Bronchial epithelial cell (primary cell): Measurements from ENCODE around the gene PDZD2. TPM values are rescaled to one million over a fixed set of nuclear protein-coding genes. Genes with fewer than 3 reads are reported as not detected.
"Not testable (repeated sequence)": the region's sequence is repeated elsewhere in the genome, so short reads cannot be mapped to it uniquely, and the experiment has no call there.

Source experiments
- DNase-seq: peaks from one replicate; pipeline ENCODE4 v3.0.0-alpha.2; 2010; ENCODE audit warnings: low read depth
- FAIRE-seq: peaks from 2 replicates; lab custom pipeline; 2011; peaks lifted over from hg19 to GRCh38; lab: Jason Lieb, UNC
- H3K27me3 ChIP-seq: 2 replicates; pipeline ENCODE4 v1.5.1; 2011; ENCODE audit warnings: low read length; ENCODE audit not compliant: control insufficient read depth, insufficient read depth
- H3K36me3 ChIP-seq: 2 replicates; pipeline ENCODE4 v1.5.1; 2011; ENCODE audit warnings: low read length; ENCODE audit not compliant: control insufficient read depth, insufficient read depth
- H3K4me3 ChIP-seq: 2 replicates; pipeline ENCODE4 v1.5.1; 2011; ENCODE audit warnings: mild to moderate bottlenecking, low read depth, low read length, control low read depth
- total RNA-seq: library from RNA; depleted of rRNA; stranded (reverse); fragments of >200 nt; gene quantifications from 2 replicates; pipeline ENCODE4 v1.2.1, GENCODE V29; 2014
- TF ChIP-seq, protein P1 (sequence below): IDR thresholded peaks from 2 replicates; pipeline ENCODE4 v1.5.1; 2011; ENCODE audit warnings: mild to moderate bottlenecking, moderate library complexity, low read length, control low read depth, inconsistent platforms; ENCODE audit not compliant: insufficient read depth, severe bottlenecking

PDZD2 gene
- total RNA-seq: 1.8 and 1.9 TPM in 2 replicates

DNA sequence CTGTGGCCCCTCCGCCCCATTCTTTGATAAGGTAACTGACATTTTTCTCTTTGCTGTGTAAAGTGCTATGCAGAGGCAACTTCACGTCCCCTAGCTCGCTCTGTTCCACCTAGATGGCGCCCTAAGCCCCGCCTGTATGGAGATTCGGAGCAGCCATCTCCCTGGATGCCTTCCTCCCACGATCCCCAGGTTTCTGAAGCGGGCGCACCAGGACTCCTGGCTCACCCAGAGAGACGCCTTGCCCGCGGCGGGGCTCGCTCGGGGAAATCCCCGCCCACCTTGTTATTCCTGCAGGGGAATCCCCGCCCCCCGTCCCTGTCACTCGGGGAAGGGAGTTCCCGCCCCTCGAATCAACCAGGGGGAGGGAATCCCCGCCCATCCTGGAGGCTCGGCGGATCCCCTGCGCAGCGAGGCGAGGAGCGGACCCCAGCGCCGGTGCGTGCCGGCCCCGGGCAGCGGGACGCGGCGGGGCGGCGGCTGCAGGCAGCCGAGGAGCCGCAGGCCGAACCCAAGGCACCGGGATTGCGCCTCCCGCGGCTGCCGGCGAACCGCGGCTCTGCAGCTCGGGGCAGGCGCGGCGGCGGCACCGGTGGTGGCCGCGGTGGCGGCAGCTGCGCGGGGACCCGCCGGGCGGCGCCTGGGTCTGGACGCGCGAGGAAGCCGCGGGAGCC is at the start of gene PDZD2:
TSS of gene PDZD2 (plus strand) at position 384 of the 671 bp plus-strand sequence.
- H3K36me3 ChIP-seq: no peaks in the 10 kb centered on the region
- FAIRE-seq (no peak), DNase-seq (peak; percentile 50)
- TF ChIP-seq, protein P1, sequence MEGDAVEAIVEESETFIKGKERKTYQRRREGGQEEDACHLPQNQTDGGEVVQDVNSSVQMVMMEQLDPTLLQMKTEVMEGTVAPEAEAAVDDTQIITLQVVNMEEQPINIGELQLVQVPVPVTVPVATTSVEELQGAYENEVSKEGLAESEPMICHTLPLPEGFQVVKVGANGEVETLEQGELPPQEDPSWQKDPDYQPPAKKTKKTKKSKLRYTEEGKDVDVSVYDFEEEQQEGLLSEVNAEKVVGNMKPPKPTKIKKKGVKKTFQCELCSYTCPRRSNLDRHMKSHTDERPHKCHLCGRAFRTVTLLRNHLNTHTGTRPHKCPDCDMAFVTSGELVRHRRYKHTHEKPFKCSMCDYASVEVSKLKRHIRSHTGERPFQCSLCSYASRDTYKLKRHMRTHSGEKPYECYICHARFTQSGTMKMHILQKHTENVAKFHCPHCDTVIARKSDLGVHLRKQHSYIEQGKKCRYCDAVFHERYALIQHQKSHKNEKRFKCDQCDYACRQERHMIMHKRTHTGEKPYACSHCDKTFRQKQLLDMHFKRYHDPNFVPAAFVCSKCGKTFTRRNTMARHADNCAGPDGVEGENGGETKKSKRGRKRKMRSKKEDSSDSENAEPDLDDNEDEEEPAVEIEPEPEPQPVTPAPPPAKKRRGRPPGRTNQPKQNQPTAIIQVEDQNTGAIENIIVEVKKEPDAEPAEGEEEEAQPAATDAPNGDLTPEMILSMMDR: peak; percentile 54
- H3K27me3 ChIP-seq: peaks cover 15% of the 10 kb centered on the region
- peak within 1 kb of the TSS; percentile 45 for H3K4me3 ChIP-seq

DNA sequence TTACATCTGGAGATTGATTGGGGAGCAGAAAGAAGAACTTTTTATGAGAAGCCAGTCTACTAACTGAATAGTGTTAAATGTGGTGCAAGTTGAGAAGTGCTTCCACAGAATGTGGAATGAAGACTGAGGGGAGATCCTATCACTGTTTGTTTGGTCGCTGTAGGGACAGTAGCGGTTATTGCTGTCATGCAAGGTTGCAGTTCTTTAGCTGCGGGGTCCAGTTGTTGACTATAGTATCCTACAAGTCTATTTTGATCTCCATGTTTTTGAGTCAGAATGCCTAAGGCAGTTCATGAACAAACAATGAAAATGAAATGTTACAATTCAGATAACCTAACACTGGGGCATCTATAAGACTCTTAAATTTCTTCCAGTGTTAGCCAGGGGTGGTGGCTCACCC is 45.3 kb upstream of the PDZD2 start:
- no peak overlapping the region for H3K4me3 ChIP-seq
- H3K36me3 ChIP-seq: no peaks in the 10 kb centered on the region
- TF ChIP-seq, protein P1: no peak
- FAIRE-seq (no peak), DNase-seq (no peak)
- no peaks in the 10 kb centered on the region for H3K27me3 ChIP-seq

DNA sequence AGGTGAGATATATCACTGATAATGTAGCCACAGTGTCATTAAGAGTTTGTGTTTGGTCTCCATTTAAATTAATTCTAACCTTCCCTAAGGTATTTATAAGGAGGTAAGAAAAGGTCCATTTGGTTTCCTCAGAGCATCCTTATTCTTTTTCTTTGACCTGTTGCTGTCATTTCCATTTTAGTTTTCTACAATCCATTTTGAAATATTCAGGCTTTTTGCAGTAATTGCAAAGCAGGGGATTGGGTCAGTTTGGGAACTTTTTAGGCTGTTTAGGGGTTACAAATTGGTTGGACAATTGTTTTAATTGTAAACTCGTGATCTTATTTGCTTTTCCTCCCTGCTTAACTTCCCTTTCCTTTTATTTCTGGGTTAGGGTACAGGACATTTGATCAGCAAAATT is 42.6 kb upstream of the PDZD2 start:
- Histone ChIP-seq H3K27me3 (no peaks in the 10 kb centered on the region), H3K4me3 (no peak overlapping the region)
- TF ChIP-seq, protein P1: no peak

DNA sequence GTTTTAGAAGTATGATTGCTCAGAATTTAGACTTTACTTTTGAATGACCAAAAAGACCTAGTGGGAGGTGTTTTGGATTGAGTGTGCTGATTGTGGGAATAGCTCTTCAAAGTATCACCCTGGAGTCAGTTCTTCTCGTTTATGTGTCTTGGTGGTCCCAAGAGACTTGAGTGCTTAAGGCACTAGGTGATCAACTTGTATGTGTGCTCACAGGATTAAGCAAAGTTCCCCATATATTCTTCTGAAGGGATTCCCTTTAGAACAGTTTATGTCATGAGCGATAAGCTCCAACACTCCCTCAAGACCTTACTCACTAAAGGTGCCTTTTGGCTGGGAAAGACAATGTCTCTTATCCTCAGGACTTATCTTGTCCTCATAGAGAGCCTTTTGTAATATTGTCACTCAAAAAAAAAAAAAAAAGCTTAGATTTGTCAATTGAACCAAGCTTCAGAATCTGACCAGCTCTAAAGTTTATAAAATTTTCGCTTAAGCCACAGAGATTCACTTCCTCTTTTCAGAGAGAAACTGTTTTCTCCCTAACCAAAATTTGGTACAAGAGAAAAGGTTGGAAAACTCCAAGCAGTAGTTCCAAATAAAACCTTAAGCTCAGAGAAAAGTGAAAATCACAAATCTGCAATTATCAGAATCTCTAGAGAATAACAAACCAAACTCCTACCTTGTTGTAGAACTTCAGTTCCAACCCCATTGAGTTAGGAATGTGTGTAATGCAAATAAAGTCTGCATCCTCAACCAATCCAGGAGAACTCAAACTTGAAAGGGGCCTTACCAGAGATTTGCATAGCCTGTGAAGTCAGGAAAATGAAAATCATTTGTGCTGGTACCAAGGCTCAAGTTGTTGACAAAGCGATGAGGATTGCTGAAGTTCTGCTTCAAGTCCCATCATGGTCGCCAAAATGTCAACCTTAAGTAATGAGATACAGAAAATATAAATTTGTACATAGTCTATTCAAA is 40.0 kb upstream of the PDZD2 start:
- Histone ChIP-seq H3K36me3 (no peaks in the 10 kb centered on the region), H3K4me3 (no peak overlapping the region), H3K27me3 (no peaks in the 10 kb centered on the region)
- TF ChIP-seq, protein P1: no peak
- DNase-seq (no peak), FAIRE-seq (no peak)

More for the DNA sequence above, 42.6 kb upstream of the PDZD2 start:
- FAIRE-seq (no peak), DNase-seq (no peak)
- H3K36me3 ChIP-seq: no peaks in the 10 kb centered on the region

DNA sequence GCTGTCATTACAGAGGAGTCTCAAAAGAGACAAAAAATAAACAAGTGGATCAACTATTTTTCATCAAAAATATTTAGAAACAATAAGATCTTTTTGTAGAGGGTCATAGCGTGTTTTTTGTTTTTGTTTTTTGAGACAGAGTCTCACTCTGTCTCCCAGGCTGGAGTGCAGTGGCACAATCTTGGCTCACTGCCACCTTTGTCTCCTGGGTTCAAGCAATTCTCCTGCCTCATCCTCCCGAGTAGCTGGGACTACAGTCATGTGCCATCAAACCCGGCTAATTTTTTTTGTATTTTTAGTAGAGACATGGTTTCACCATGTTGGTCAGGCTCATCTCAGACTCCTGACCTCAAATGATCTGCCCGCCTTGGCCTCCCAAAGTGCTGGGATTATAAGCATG is 36.6 kb upstream of the PDZD2 start:
- DNase-seq, H3K4me3 ChIP-seq, FAIRE-seq, H3K27me3 ChIP-seq, H3K36me3 ChIP-seq: not testable (repeated sequence)

DNA sequence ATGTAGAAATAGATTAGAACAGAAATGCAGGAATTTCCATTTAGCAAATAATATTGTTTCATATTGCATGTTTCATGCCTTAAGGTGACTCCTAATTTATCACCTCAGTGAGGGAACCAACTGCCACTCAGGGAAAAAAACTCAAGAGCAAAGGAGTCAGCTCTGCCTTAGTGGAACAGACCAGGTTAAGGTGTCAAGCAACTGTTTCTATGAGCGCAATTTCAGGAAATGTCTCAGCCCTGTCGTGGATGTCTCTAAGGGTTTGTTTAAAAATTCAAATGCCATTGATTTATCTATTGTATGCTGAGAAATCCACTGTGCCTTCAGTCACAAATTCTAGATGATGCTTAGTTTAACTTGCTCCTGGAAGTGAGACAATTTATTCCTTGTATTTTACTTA is 34.7 kb upstream of the PDZD2 start:
- Histone ChIP-seq H3K27me3 (no peaks in the 10 kb centered on the region), H3K36me3 (no peaks in the 10 kb centered on the region), H3K4me3 (no peak overlapping the region)
- no peak for DNase-seq
- no peak for FAIRE-seq
- TF ChIP-seq, protein P1: no peak
